HCT116 (cell line): ENCODE results near the gene FGGY. TPM values are rescaled to one million over a fixed set of nuclear protein-coding genes. Genes with fewer than 3 reads are reported as not detected.

Experiments
- ATAC-seq: fragments of 200-7000 bp; cut with Tn5 transposase; 2 replicates; pipeline ENCODE4 v1.9.1; 2020; ENCODE audit warnings: mild to moderate bottlenecking, moderate library complexity
- BruUV-seq: library from RNA; stranded (reverse); fragments of 400-500 nt; replicated peaks from 2 replicates; lab custom pipeline; 2021; lab: Mats Ljungman, UMichigan
- CTCF ChIA-PET: fragments of 300-600 bp; sonication (Branson Sonifier 250); formaldehyde crosslinking; loops from one replicate; lab custom pipeline; 2021; ENCODE audit warnings: antibody characterized with exemption; lab: Charles Lee
- POLR2A ChIA-PET: fragments of 300-600, 350-600 bp; sonication (Branson Sonifier 250); formaldehyde crosslinking; loops from one replicate; lab custom pipeline; 2021; ENCODE audit warnings: antibody characterized with exemption; lab: Charles Lee
- RAD21 ChIA-PET, 2 experiments: fragments of 300-600 bp; sonication (Branson Sonifier 250); formaldehyde crosslinking; loops; one replicate each; lab custom pipeline; 2023; ENCODE audit warnings: low total read pairs in 2 of 2; ENCODE audit not compliant: uncharacterized antibody in 2 of 2, unreplicated experiment in 2 of 2, low non-redundant PET in 1 of 2; lab: Charles Lee
- DNase-seq: peaks from one replicate; pipeline ENCODE4 v3.0.0-alpha.2; 2010; ENCODE audit warnings: low read depth, low spot score
- H2AFZ ChIP-seq: fragments of 200-600 bp; shearing (Covaris generic), sonication (generic); 2 replicates; pipeline ENCODE4 v1.6.1; 2017; ENCODE audit warnings: low read depth, mixed run types, mixed read lengths, antibody characterized with exemption, low read length; ENCODE audit not compliant: poor library complexity, severe bottlenecking
- H3K27ac ChIP-seq: 2 replicates; pipeline ENCODE4 v1.5.1; 2012; ENCODE audit warnings: low read depth, low read length
- H3K27me3 ChIP-seq: fragments of 200-600 bp; sonication (generic); 2 replicates; pipeline ENCODE4 v1.6.1; 2016; ENCODE audit warnings: mixed run types, low read length, mixed read lengths; ENCODE audit not compliant: insufficient read depth
- H3K36me3 ChIP-seq, 2 experiments: fragments of 200-500 bp in 1 of 2; fragments of 200-600 bp in 1 of 2; sonication (Bioruptor generic) in 1 of 2; sonication (generic) in 1 of 2; 2 replicates each; pipeline versions ENCODE4 v1.5.1 to v1.6.1; 2014 to 2016; ENCODE audit warnings: low read length in 2 of 2, inconsistent platforms in 1 of 2, mixed read lengths in 1 of 2, mixed run types in 1 of 2; ENCODE audit not compliant: insufficient read depth in 2 of 2, control insufficient read depth in 1 of 2
- H3K4me1 ChIP-seq, 2 experiments: fragments of 200-600 bp in 1 of 2; sonication (generic) in 1 of 2; 2 replicates each; pipeline versions ENCODE4 v1.5.1 to v1.6.1; 2012 to 2017; ENCODE audit warnings: low read length in 2 of 2, inconsistent platforms in 1 of 2, mild to moderate bottlenecking in 1 of 2, mixed read lengths in 1 of 2, mixed run types in 1 of 2, moderate library complexity in 1 of 2; ENCODE audit not compliant: insufficient read depth in 2 of 2, control insufficient read depth in 1 of 2
- H3K4me2 ChIP-seq: fragments of 200-600 bp; sonication (generic); 2 replicates; pipeline ENCODE4 v1.6.1; 2017; ENCODE audit warnings: mixed run types, low read length, mixed read lengths
- H3K4me3 ChIP-seq, 2 experiments: fragments of 200-600 bp in 1 of 2; sonication (generic) in 1 of 2; replicated peaks in 1 of 2; 2 replicates each; pipeline ENCODE4 v1.5.1; 2011 to 2016; ENCODE audit warnings: low read length in 2 of 2, control low read depth in 1 of 2, low read depth in 1 of 2, mild to moderate bottlenecking in 1 of 2, mixed read lengths in 1 of 2, mixed run types in 1 of 2
- H3K79me2 ChIP-seq: fragments of 200-600 bp; sonication (generic); 2 replicates; pipeline ENCODE4 v1.6.1; 2017; ENCODE audit warnings: mild to moderate bottlenecking, mixed run types, low read length, moderate library complexity, mixed read lengths; ENCODE audit not compliant: insufficient read depth
- H3K9ac ChIP-seq: fragments of 200-600 bp; sonication (generic); 2 replicates; pipeline ENCODE4 v1.6.1; 2016; ENCODE audit warnings: low read length, mixed read lengths
- H3K9me2 ChIP-seq: fragments of 200-600 bp; sonication (generic), shearing (Covaris generic); 2 replicates; pipeline ENCODE4 v1.6.1; 2017; ENCODE audit warnings: mixed run types, mild to moderate bottlenecking, moderate library complexity; ENCODE audit not compliant: insufficient read depth
- H3K9me3 ChIP-seq, 2 experiments: fragments of 200-500 bp in 1 of 2; fragments of 200-600 bp in 1 of 2; sonication (Bioruptor generic) in 1 of 2; sonication (generic) in 1 of 2; 2 replicates each; pipeline ENCODE4 v1.6.1; 2014 to 2017; ENCODE audit warnings: low read length in 2 of 2, mixed read lengths in 2 of 2, inconsistent platforms in 1 of 2, low read depth in 1 of 2, mild to moderate bottlenecking in 1 of 2, mixed run types in 1 of 2, moderate library complexity in 1 of 2; ENCODE audit not compliant: control insufficient read depth in 1 of 2, insufficient read depth in 1 of 2
- H4K20me1 ChIP-seq: fragments of 200-600 bp; sonication (generic), shearing (Covaris generic); 2 replicates; pipeline ENCODE4 v1.6.1; 2017; ENCODE audit warnings: mixed run types, mild to moderate bottlenecking, moderate library complexity; ENCODE audit not compliant: insufficient read depth
- ATF3 ChIP-seq: IDR thresholded peaks from 2 replicates; pipeline ENCODE4 v1.6.1; 2012
- CEBPB ChIP-seq: IDR thresholded peaks from 2 replicates; pipeline ENCODE4 v1.6.1; 2012; ENCODE audit warnings: low read depth
- ELF1 ChIP-seq: IDR thresholded peaks from 2 replicates; pipeline ENCODE4 v1.6.1; 2012; ENCODE audit warnings: low read depth, borderline replicate concordance
- EZH2 ChIP-seq: fragments of 200-600 bp; sonication (generic); IDR thresholded peaks from 2 replicates; pipeline ENCODE4 v1.6.1; 2017; ENCODE audit warnings: antibody characterized with exemption, mixed run types
- EZH2phosphoT487 ChIP-seq: fragments of 200-600 bp; IDR thresholded peaks from 2 replicates; pipeline ENCODE4 v1.6.1; 2018; ENCODE audit warnings: antibody characterized with exemption, borderline replicate concordance
- FOSL1 ChIP-seq: IDR thresholded peaks from 2 replicates; pipeline ENCODE4 v1.6.1; 2012; ENCODE audit warnings: low read depth
- JUND ChIP-seq: IDR thresholded peaks from 2 replicates; pipeline ENCODE4 v1.6.1; 2012
- MAX ChIP-seq: IDR thresholded peaks from 2 replicates; pipeline ENCODE4 v1.6.1; 2012
- POLR2A ChIP-seq: IDR thresholded peaks from 2 replicates; pipeline ENCODE4 v1.7.0; 2011; ENCODE audit warnings: borderline replicate concordance; ENCODE audit not compliant: insufficient read depth, insufficient read length; ENCODE audit errors: extremely low read depth
- POLR2AphosphoS5 ChIP-seq: IDR thresholded peaks from 2 replicates; pipeline ENCODE4 v1.6.1; 2011; ENCODE audit warnings: mild to moderate bottlenecking, low read depth, low read length, moderate library complexity
- RAD21 ChIP-seq: IDR thresholded peaks from 2 replicates; pipeline ENCODE4 v1.6.1; 2012; ENCODE audit warnings: low read depth, mild to moderate bottlenecking
- REST ChIP-seq: IDR thresholded peaks from 2 replicates; pipeline ENCODE4 v1.6.1; 2012; ENCODE audit warnings: low read depth
- SIN3A ChIP-seq: IDR thresholded peaks from 2 replicates; pipeline ENCODE4 v1.6.1; 2012; ENCODE audit warnings: low read depth
- SRF ChIP-seq: IDR thresholded peaks from 2 replicates; pipeline ENCODE4 v1.6.1; 2012; ENCODE audit warnings: low read depth
- TCF7L2 ChIP-seq: IDR thresholded peaks from 2 replicates; pipeline ENCODE4 v1.7.0; 2011; ENCODE audit warnings: borderline replicate concordance, inconsistent platforms; ENCODE audit not compliant: insufficient read depth, insufficient read length; ENCODE audit errors: extremely low read depth
- YY1 ChIP-seq: IDR thresholded peaks from 2 replicates; pipeline ENCODE4 v1.6.1; 2011; ENCODE audit warnings: low read length, low read depth, moderate library complexity, mild to moderate bottlenecking; ENCODE audit not compliant: insufficient replicate concordance; ENCODE audit errors: extremely low read depth
- ZNF274 ChIP-seq: fragments of 200-500 bp; sonication (Bioruptor generic); IDR thresholded peaks from 2 replicates; pipeline ENCODE4 v1.6.1; 2014; ENCODE audit warnings: mild to moderate bottlenecking, low read depth, low read length, inconsistent platforms
- intact Hi-C: fragments of 100-400 bp; cut with micrococcal nuclease; formaldehyde crosslinking; loops from 2 replicates; pipeline ENCODE4 v1.10.0; 2022
- total RNA-seq: library from RNA; stranded (reverse); gene quantifications from one replicate; pipeline ENCODE4 v1.2.1, GENCODE V29; 2021; ENCODE audit not compliant: unreplicated experiment

Gene FGGY
- total RNA-seq, 1 experiment from 2014 or later: 10.6 TPM

- no peaks in the 10 kb centered on the region for H3K79me2 ChIP-seq
- H3K9me3 ChIP-seq: no peaks in the 10 kb centered on the region
- H3K9me2 ChIP-seq: 0 out of 2 replicates have a peak, but pooled peaks cover under 1% of the 10 kb centered on the region
- CTCF ChIA-PET: no interaction called here
- intact Hi-C loops: no loop called here
- TF ChIP-seq ATF3 (no peak), JUND (no peak), ELF1 (no peak), EZH2phosphoT487 (no peak), REST (no peak), POLR2AphosphoS5 (no peak), EZH2 (no peak), MAX (no peak), FOSL1 (no peak), YY1 (no peak), ZNF274 (no peak), SRF (no peak), TCF7L2 (no peak), SIN3A (no peak), CEBPB (no peak), RAD21 (no peak), POLR2A (no peak)
- TF ChIP-seq, all 23 proteins: peak for 0
- BruUV-seq: no TSS peak
- Histone ChIP-seq H3K4me3 (no peak overlapping the region), H3K27ac (no peak overlapping the region), H2AFZ (no peak overlapping the region), H3K27me3 (no peaks in the 10 kb centered on the region), H3K9ac (no peak overlapping the region), H3K4me1 (peaks cover 3 to 16% of the 10 kb centered on the region in 2 experiments; a peak in 2 of 4 replicates), H3K4me2 (no peak overlapping the region), H4K20me1 (no peaks in the 10 kb centered on the region), H3K36me3 (no peaks in the 10 kb centered on the region)
- ChIA-PET POLR2A (no interaction called here), RAD21 (no interaction called here)
- no peak for DNase-seq
- no peak for ATAC-seq
These were observed 257.9 kb downstream of the FGGY start for GRCh38 chr1:59554752-59555151.
